Naive thymus-derived CD4-positive, alpha-beta T cell (primary cell): ENCODE measurements around the gene LAYN. TPM values are rescaled to one million over a fixed set of nuclear protein-coding genes. Genes with fewer than 3 reads are reported as not detected.

Experiments used
- ATAC-seq: fragments of 150-1000 bp; cut with Tn5 transposase; 2 replicates; pipeline ENCODE4 v1.10.0; 2021; ENCODE audit warnings: mild to moderate bottlenecking, moderate library complexity
- CTCF ChIA-PET: fragments of 350-600 bp; sonication (Branson Sonifier 250); formaldehyde crosslinking; loops from one replicate; lab custom pipeline; 2021; ENCODE audit warnings: antibody characterized with exemption; lab: Charles Lee
- POLR2A ChIA-PET: fragments of 350-600 bp; sonication (Branson Sonifier 250); formaldehyde crosslinking; loops from one replicate; lab custom pipeline; 2021; ENCODE audit warnings: antibody characterized with exemption, inconsistent platforms; lab: Charles Lee
- DNase-seq, 9 donors: peaks; one replicate each; pipeline versions ENCODE4 v3.0.0 to v3.0.0-alpha.2; 2020 to 2022; ENCODE audit warnings: mixed read lengths in 1 of 9
- H3K27ac ChIP-seq: one replicate; pipeline ENCODE4 v1.7.0; 2013; ENCODE audit warnings: mild to moderate bottlenecking, low read depth, low read length, moderate library complexity
- H3K27me3 ChIP-seq, 2 donors: one replicate each; pipeline ENCODE4 v1.7.0; 2013; ENCODE audit warnings: low read length in 2 of 2, mild to moderate bottlenecking in 2 of 2, moderate library complexity in 2 of 2; ENCODE audit not compliant: control insufficient read depth in 2 of 2, insufficient read depth in 2 of 2
- H3K36me3 ChIP-seq, 3 experiments: 1 replicate in 2 of 3; 2 replicates in 1 of 3; pipeline ENCODE4 v1.7.0; 2013; ENCODE audit warnings: low read length in 3 of 3, mild to moderate bottlenecking in 3 of 3, moderate library complexity in 1 of 3; ENCODE audit not compliant: insufficient read depth in 3 of 3, control insufficient read depth in 2 of 3
- H3K4me1 ChIP-seq, 2 donors: one replicate each; pipeline ENCODE4 v1.7.0; 2013; ENCODE audit warnings: low read length in 2 of 2, mild to moderate bottlenecking in 2 of 2, moderate library complexity in 1 of 2; ENCODE audit not compliant: control insufficient read depth in 2 of 2, insufficient read depth in 2 of 2
- H3K4me3 ChIP-seq: 2 replicates; pipeline ENCODE4 v1.7.0; 2013; ENCODE audit warnings: mild to moderate bottlenecking, low read length
- H3K9me3 ChIP-seq, 3 experiments: 1 replicate in 2 of 3; 2 replicates in 1 of 3; pipeline ENCODE4 v1.7.0; 2013; ENCODE audit warnings: low read length in 3 of 3; ENCODE audit not compliant: control insufficient read depth in 2 of 3
- H3K27ac Mint-ChIP-seq, 9 donors: one replicate each; pipeline ENCODE4 v1.8.0; 2020 to 2022; ENCODE audit warnings: mixed read lengths in 9 of 9, mild to moderate bottlenecking in 8 of 9, moderate library complexity in 5 of 9, inconsistent platforms in 2 of 9
- H3K27me3 Mint-ChIP-seq, 5 donors: one replicate each; pipeline ENCODE4 v1.8.0; 2021 to 2022; ENCODE audit warnings: mixed read lengths in 5 of 5, mild to moderate bottlenecking in 1 of 5
- H3K36me3 Mint-ChIP-seq, 5 donors: one replicate each; pipeline ENCODE4 v1.8.0; 2020 to 2022; ENCODE audit warnings: mixed read lengths in 5 of 5, mild to moderate bottlenecking in 3 of 5, inconsistent platforms in 1 of 5
- H3K4me1 Mint-ChIP-seq, 7 donors: one replicate each; pipeline ENCODE4 v1.8.0; 2020 to 2022; ENCODE audit warnings: mixed read lengths in 7 of 7, mild to moderate bottlenecking in 3 of 7, inconsistent platforms in 1 of 7
- H3K4me3 Mint-ChIP-seq, 10 donors: one replicate each; pipeline ENCODE4 v1.8.0; 2020 to 2022; ENCODE audit warnings: mild to moderate bottlenecking in 10 of 10, mixed read lengths in 10 of 10, moderate library complexity in 6 of 10, inconsistent platforms in 2 of 10
- H3K9me3 Mint-ChIP-seq, 11 donors: one replicate each; pipeline ENCODE4 v1.8.0; 2020 to 2022; ENCODE audit warnings: mixed read lengths in 11 of 11, mild to moderate bottlenecking in 4 of 11, inconsistent platforms in 1 of 11, moderate library complexity in 1 of 11
- intact Hi-C, 2 donors: fragments of 100-400 bp; cut with micrococcal nuclease; formaldehyde crosslinking; loops; one replicate each; pipeline ENCODE4 v1.15.1; 2023
- polyA plus RNA-seq, 2 donors: library from polyadenylated mRNA; unstranded; fragments of 300-500 nt; fragmentation: Illumina TruSeq; gene quantifications; one replicate each; pipeline ENCODE4 v1.2.3, GENCODE V29; 2021
- total RNA-seq, 6 experiments: library from RNA in 5 of 6; stranded (reverse) in 5 of 6; gene quantifications; 1 replicate in 5 of 6; 2 replicates in 1 of 6; pipeline ENCODE4 v1.2.3 and lab custom pipeline; 2021 to 2026

Gene LAYN
- total and polyA plus RNA-seq, 7 experiments from 2014 or later: 0.12 to 8.7 (median 0.62) TPM

DNA sequence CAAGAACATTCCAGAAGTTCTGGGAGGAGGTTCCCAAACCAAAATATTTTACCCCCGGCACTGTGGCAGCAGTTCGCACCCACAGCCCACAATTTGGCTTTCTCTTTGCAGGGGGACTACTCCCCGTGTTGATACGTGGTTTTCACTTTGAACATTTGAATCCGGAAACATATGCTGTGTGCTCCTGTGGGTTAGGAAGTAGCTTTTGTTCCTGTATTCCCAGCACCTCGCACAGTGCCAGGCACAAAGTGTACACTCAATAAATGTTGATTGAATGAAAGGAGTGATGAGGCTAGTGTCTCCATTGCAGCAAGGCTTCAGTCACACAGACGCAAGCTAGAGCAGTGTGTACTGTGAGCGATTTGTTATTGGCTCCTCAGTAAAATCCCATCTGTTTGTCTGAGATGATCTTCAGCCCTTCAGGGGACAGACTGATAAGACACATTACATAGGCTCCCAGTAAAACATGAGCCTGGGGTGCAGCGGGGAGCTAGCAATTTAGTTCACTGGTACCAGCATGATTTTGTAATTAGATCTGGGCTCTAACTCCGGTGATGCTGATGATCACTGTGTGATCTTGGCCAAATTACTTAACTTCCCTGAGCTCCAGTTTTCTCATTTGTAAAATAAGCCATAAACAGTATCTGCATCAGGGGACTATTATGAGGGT is 2.2 kb downstream of the LAYN start:
- Mint-ChIP-seq H3K36me3 (peaks cover 0 to 5% (median 0%) of the 10 kb centered on the region in 5 donors), H3K4me1 (peaks cover 14 to 38% (median 30%) of the 10 kb centered on the region in 7 donors), H3K9me3 (peaks cover 0 to 4% (median 0%) of the 10 kb centered on the region in 11 donors), H3K27me3 (peaks cover 28 to 79% (median 36%) of the 10 kb centered on the region in 5 donors), H3K4me3 (peak overlapping the region in 8 of 10 donors; percentile 22 to 88 (median 56)), H3K27ac (peak overlapping the region in 1 of 9 donors; percentile 53)
- peak in 1 of 9 donors; percentile 2 for DNase-seq
- no peak overlapping the region for H3K27ac ChIP-seq
- POLR2A ChIA-PET: no interaction called here
- CTCF ChIA-PET: no interaction called here
- H3K9me3 ChIP-seq: no peaks in the 10 kb centered on the region
- intact Hi-C loops: no loop called here
- H3K27me3 ChIP-seq: peaks cover 3 to 4% of the 10 kb centered on the region in 2 donors
- ATAC-seq: peak; percentile 24
- H3K4me1 ChIP-seq: peaks cover 4 to 20% of the 10 kb centered on the region in 2 donors
- H3K4me3 ChIP-seq: no peak overlapping the region
- no peaks in the 10 kb centered on the region for H3K36me3 ChIP-seq

- ChIA-PET CTCF (no interaction called here), POLR2A (no interaction called here)
- H3K4me1 Mint-ChIP-seq: no peaks in the 10 kb centered on the region
- peaks cover 0 to 1% (median 0%) of the 10 kb centered on the region in 5 donors for H3K36me3 Mint-ChIP-seq
- H3K4me3 Mint-ChIP-seq: no peak overlapping the region
- no peaks in the 10 kb centered on the region for H3K9me3 Mint-ChIP-seq
- H3K27ac Mint-ChIP-seq: no peak overlapping the region
- Histone ChIP-seq H3K9me3 (no peaks in the 10 kb centered on the region), H3K27me3 (no peaks in the 10 kb centered on the region), H3K27ac (no peak overlapping the region), H3K36me3 (no peaks in the 10 kb centered on the region), H3K4me1 (no peaks in the 10 kb centered on the region), H3K4me3 (no peak overlapping the region)
- ATAC-seq (no peak), DNase-seq (no peak)
- peaks cover 5 to 47% (median 21%) of the 10 kb centered on the region in 5 donors for H3K27me3 Mint-ChIP-seq
- intact Hi-C loops: no loop called here
Observed at GRCh38 chr11:111548525-111548924, 8.0 kb downstream of the LAYN start.

GRCh38 chr11:111549196-111549868 is 8.8 kb downstream of the LAYN start:
- Mint-ChIP-seq H3K27ac (no peak overlapping the region), H3K4me1 (no peaks in the 10 kb centered on the region), H3K27me3 (peaks cover 5 to 39% (median 20%) of the 10 kb centered on the region in 5 donors), H3K36me3 (peaks cover 0 to 1% (median 0%) of the 10 kb centered on the region in 5 donors), H3K4me3 (no peak overlapping the region), H3K9me3 (no peaks in the 10 kb centered on the region)
- ChIA-PET CTCF (no interaction called here), POLR2A (no interaction called here)
- no peak overlapping the region for H3K27ac ChIP-seq
- H3K36me3 ChIP-seq: no peaks in the 10 kb centered on the region
- no peaks in the 10 kb centered on the region for H3K4me1 ChIP-seq
- no peak overlapping the region for H3K4me3 ChIP-seq
- ATAC-seq (no peak), DNase-seq (no peak)
- H3K9me3 ChIP-seq: no peaks in the 10 kb centered on the region
- H3K27me3 ChIP-seq: no peaks in the 10 kb centered on the region
- intact Hi-C loops: no loop called here

DNA sequence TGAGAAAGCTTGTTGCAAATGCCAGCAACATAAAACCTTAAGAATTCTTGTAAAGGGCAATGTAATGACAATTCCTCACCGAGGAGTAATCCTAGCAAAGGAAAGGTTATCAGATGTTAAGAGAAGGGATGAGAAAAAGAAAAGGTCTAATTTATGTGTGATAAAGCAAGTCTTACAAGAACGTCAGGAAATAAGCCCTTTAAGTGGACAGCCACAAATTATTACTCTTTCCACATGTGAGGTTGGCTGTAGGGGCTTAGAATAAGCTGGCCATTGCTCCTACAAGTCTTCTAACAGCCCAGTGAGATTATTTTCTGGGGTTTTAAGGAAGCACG is 9.3 kb downstream of the LAYN start:
- POLR2A ChIA-PET: no interaction called here

DNA sequence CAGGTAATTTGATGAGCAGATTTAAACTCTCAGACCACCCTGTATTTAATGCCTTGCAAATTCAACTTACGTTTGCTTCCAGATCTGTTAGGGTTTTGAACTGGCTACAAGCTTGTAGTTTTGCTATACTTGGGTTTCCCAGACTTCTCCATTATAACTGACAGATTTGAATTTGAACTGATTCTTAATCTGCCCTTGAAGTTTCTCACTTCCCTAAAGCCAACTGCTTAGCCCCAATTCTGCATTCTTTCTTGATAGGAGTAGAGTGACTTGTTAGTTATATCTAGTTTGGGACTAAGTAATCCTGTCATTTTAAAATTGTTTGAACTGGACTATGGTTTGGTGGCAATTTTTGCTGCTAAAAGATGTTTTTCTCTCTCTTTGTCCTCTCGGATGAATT is 9.7 kb downstream of the LAYN start:
- POLR2A ChIA-PET: no interaction called here

More for the DNA sequence above, 9.3 kb downstream of the LAYN start:
- Histone ChIP-seq H3K36me3 (no peaks in the 10 kb centered on the region), H3K4me3 (no peak overlapping the region), H3K4me1 (no peaks in the 10 kb centered on the region), H3K27ac (no peak overlapping the region), H3K9me3 (no peaks in the 10 kb centered on the region), H3K27me3 (no peaks in the 10 kb centered on the region)
- Mint-ChIP-seq H3K27me3 (peaks cover 4 to 35% (median 20%) of the 10 kb centered on the region in 5 donors), H3K4me1 (no peaks in the 10 kb centered on the region), H3K9me3 (no peaks in the 10 kb centered on the region), H3K36me3 (peaks cover 0 to 1% (median 0%) of the 10 kb centered on the region in 5 donors), H3K27ac (no peak overlapping the region), H3K4me3 (no peak overlapping the region)
- intact Hi-C loops: no loop called here
- no peak for DNase-seq
- ATAC-seq: no peak
- CTCF ChIA-PET: no interaction called here

GRCh38 chr11:111554532-111554931 is 14.0 kb downstream of the LAYN start:
- POLR2A ChIA-PET: no interaction called here
- Mint-ChIP-seq H3K4me1 (no peaks in the 10 kb centered on the region), H3K27me3 (peaks cover 4 to 17% (median 13%) of the 10 kb centered on the region in 5 donors), H3K4me3 (no peak overlapping the region), H3K27ac (no peak overlapping the region), H3K36me3 (peaks cover 0 to 13% (median 6%) of the 10 kb centered on the region in 5 donors), H3K9me3 (peaks cover 0 to 17% (median 10%) of the 10 kb centered on the region in 11 donors)
- CTCF ChIA-PET: no interaction called here
- intact Hi-C loops: no loop called here
- no peak for DNase-seq
- Histone ChIP-seq H3K4me3 (no peak overlapping the region), H3K27me3 (no peaks in the 10 kb centered on the region), H3K27ac (no peak overlapping the region), H3K36me3 (no peaks in the 10 kb centered on the region), H3K4me1 (no peaks in the 10 kb centered on the region), H3K9me3 (peaks cover 0 to 5% (median 0%) of the 10 kb centered on the region in 3 experiments)
- ATAC-seq: no peak

More for the DNA sequence above, 9.7 kb downstream of the LAYN start:
- H3K9me3 ChIP-seq: no peaks in the 10 kb centered on the region
- H3K4me3 Mint-ChIP-seq: no peak overlapping the region
- no peak overlapping the region for H3K27ac Mint-ChIP-seq
- peaks cover 0 to 2% (median 1%) of the 10 kb centered on the region in 11 donors for H3K9me3 Mint-ChIP-seq
- no peaks in the 10 kb centered on the region for H3K36me3 ChIP-seq
- no peaks in the 10 kb centered on the region for H3K4me1 Mint-ChIP-seq
- DNase-seq: no peak
- peaks cover 0 to 3% (median 2%) of the 10 kb centered on the region in 5 donors for H3K36me3 Mint-ChIP-seq
- CTCF ChIA-PET: no interaction called here
- H3K27ac ChIP-seq: no peak overlapping the region
- intact Hi-C loops: no loop called here
- H3K27me3 ChIP-seq: no peaks in the 10 kb centered on the region
- H3K4me3 ChIP-seq: no peak overlapping the region
- ATAC-seq: no peak
- H3K4me1 ChIP-seq: no peaks in the 10 kb centered on the region
- peaks cover 4 to 32% (median 20%) of the 10 kb centered on the region in 5 donors for H3K27me3 Mint-ChIP-seq
